SW480 (cell line): ENCODE measurements around the gene RIT1.
A peak's percentile ranks its signal among the peaks of the same experiment; 100 is the strongest.

Experiments
- DNase-seq: peaks from one replicate; pipeline ENCODE4 v3.0.0-alpha.2; 2016; ENCODE audit warnings: low spot score

The RIT1 gene, protein sequence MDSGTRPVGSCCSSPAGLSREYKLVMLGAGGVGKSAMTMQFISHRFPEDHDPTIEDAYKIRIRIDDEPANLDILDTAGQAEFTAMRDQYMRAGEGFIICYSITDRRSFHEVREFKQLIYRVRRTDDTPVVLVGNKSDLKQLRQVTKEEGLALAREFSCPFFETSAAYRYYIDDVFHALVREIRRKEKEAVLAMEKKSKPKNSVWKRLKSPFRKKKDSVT

DNA sequence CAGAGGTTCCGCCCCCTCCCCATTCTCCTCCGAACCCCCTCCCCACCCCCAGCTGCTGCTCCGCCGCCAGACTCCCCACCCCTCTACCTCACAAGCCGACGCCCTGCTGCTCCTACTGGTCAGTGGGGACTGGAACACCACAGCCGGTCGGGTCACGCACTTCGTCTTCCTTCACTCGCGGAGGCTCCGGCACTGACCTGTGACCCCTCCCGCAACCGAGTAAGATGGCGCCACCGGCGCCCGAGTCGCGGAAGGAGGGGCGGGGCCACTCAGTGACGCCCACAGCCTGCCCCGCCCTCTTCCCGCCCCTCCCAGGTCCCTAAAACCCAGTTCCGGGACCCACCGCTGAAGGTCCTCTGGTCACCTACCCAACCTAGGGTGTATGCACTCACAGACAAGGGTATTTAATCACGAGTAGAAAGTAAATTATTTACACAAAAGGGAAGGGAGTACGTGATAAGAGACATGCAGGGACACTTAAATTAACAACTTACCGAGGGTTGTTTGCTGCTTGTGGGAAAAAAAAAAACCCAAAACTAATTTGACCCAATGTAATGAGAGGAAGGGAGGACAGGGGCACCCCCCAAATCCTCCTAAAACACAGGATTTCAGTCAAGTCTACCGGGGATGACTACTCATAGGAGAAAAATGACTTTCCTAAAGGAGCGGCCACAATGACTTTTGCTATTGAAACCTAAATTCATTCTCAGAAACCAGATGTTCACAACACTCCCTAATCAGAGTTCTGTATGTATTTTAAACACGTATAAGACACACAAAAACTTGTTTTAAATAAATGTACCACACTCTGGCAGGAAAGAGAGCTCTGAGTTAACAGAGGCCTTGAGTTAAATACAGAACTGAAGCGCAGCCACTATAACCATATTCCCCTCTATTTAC lies at the start of gene RIT1:
TSS of gene RIT1 (minus strand) at position 194 of the 900 bp plus-strand sequence. CDS start 588 bp downstream, outside the sequence.
- DNase-seq = peak; percentile 78

DNA sequence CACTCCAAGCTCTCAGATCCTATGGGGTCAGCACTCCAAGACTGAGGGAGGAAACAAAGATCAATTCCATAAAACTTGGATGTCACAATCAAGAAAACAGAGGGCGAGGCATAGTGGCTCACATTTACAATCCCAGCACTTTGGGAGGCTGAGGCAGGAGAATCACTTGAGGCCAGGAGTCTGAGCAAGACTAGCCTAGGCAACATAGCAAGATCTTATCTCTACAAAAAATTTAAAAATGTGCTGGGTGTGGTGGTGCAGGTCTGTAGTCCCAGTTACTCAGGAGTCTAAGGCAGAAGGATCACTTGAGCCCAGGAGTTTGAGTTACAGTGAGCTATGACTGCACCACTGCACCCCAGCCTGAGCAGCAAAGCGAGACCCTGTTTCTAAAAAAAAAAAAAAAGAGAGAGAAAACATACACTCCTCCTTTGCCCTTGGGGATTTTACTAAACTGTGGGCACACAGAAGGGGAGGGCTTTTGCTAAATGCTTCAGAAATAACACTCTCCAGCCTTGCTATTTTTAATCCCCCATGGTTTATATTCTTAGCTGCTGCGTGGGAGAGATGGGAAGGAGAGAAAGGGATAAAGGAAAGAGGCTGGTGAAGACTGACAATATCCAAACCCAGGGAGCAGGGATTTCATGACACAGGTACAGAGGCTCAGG lies 49.1 kb upstream of the RIT1 start:
- no peak for DNase-seq

DNA sequence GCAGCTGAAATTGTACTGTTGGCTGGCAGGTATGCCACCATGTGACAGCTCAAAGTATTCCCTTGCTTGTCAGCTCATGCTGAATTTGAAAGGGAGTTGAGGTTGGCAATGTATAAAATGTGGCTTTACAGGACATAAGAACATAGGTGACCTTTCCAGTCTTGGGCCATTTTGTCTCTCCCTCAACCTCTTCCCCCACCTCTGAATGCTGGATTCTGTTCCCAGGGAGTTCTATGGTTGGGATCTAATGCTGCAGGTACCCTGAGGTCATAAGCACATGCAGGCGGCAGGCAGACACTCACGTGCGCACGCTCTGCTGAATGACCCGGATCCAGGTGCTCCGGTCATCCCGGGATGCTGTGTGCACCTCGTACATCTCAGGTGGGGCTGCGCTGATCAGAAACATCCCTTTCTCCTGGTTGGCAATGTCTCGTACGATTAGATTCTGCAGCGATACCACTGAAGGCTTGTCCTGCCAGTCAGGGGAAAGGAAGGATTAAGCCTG lies 46.3 kb upstream of the RIT1 start:
- no peak for DNase-seq

DNA sequence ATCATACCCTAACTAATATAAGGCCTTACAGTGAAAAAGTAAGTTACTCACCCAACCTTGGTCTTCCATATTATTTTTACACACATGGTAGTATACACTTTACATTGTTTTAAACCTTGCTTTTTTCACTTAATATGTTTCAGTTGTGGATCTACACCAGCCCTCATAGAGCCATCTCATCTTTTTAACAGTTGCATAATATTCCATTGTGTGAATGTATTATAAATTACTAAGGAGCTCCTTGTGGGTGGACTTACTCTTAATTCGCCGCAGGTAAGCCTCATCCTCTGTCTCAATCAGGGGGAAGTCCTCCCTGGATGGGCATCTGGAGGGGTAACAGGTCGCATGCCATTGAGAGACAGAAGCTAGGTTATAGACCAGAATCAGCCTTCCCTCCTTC lies 43.5 kb upstream of the RIT1 start:
- DNase-seq = no peak

DNA sequence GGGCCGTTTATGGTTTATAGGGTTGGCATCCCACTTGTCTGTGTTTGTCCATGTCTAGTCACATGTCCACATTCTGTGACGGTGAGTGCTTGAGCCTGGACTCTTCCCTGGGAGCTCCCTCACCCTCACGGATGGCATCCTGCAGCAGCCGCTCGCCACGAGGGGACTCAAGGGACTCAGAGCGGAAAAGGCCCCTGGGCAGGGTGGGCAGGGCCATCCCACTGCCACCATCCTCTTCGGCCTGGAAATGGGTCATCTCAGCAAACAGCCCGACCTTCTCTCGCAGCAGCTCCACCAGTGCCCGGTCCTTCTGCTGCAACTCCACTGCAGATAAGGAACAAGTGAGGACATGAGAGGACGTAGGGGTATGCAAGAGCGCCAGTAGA lies 41.3 kb upstream of the RIT1 start:
- DNase-seq = no peak

DNA sequence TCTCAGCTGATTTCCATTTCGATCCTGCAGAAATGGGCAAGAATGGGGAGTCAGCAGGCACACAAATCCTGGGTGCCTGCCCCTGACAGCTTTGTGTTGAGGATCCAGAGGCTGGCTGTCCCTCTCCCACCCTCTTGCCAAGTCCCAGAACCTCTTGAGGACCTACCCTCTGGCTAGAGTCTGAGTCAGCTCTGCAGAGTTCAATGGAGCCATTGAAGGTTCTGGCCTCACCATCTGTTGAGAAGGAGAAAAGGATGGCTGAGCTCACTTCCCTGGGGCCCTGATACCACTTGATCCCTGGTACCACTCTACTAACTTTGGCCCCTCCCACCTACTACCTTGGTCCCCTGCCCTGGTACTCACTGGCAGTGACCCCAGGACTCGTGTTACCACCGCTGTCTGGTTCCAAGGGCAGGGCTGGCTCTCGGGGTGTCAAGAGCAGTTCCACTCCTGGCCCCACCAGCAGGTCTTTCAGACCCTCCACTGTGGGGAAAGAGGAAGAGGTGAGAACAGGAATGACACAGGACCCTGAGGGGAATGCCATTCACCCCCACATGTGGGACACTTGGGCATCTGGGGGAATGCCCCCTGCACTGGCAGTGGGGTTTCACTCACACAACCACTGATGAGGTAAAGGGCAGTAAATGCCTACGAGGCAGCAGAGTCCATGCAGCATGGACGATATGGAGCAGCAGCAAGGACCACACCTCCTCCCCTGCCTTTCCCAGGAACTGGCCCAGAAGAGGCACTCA lies 40.8 kb upstream of the RIT1 start:
- no peak for DNase-seq

DNA sequence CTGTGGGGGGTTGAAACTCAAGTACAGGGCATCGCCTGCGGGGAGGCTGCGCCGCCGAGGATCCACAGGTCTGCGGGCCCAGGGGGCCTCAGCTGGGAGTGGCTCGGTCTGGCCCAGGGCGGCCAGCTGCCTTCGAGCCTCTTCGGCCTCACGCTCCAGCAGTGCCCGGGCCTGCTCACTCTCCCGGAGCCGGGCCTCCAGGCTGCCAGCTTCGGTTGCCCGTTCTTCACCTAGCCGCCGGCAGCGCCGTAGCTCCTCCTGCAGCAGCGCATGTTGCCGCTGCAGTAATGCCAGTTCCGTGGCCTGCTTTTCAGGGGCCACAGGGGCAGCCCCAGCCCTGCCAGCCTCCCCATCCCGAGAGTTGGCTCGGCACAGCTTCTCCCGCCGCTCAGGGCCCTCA lies 39.7 kb upstream of the RIT1 start:
- DNase-seq = no peak

DNA sequence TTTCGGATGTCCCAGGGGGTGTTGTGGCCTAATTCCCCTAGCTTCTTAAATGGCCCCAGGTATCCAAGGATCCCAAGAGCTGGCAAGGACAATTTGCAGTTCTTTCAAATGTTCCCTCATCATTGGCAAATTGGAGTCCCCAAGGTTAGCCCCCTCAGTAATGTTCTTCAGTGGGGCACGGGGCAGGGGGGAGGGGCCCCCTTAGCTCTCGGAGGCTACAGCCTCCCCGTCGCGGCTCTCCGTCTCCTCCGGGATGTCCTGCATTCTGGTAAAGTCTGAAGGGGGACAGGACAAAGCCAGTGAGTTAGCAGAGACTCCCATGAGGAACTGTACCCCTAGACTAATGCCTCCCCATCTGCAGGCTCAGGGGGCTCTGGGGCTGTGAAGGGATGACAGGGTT lies 36.6 kb upstream of the RIT1 start:
- no peak for DNase-seq

DNA sequence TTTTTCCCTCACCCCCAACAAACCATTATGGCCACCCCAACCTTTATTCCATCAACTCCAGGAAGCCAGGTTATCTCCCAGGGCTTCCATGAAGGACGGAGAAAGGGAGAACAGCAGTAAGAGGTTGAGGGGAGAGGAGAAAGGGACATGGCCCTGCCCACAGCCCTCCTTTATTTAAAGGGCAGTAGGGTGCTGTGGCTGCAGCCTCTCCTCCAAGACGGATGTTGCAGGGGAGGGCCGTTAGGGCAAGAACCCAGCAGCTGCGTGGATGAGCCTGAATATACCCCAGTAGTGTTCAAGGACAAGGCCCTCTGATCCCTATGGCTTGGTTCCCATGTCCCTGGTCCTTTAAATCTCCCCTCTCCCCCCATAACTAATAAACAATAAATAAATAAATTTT lies 36.1 kb upstream of the RIT1 start:
- no peak for DNase-seq

DNA sequence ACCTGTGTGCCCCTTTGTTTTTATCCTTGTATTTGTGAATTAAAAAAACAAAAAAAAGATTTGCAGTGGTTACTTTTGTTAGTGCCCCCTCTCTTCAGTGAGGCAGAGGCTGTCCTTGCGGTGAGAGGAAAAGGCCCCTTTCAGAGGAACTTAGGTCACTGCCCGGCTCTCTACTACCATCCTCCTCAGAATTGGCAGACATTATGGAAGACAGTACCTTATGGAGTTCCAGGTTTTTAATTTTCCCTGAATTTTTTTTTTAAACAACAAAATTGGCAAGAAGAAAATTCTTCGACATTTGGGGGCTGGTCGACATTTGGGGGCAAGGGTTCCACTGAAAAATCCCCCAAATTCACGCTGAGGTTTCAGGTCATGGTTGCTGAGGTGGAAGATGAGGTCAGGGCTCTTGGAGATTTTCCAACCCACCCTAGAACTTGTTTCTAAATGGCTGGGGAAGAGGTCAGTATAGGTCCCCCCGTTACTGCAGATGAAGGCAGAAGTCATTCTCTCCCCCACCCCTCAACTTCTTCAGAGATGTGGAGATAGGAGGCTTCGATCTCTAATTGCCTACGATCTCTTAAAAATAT lies 35.6 kb upstream of the RIT1 start:
- no peak for DNase-seq

DNA sequence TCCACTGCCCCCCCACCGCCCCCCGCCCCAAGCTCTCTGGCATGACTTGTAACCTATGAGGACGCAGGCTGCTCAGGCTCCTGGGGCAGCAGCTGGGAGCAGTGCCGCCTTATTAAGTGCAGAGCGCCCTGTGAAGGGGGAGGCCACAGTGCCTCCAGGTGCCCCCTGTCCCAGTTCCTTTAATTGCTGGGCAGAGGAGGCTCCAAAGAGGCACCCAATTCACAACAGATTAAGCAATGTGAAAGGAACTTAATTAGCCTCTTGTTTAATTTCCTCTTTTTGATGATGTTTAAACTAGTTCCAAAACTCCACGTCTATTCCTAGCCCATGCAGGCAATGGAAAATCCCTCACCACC lies 33.3 kb upstream of the RIT1 start:
- DNase-seq = no peak

DNA sequence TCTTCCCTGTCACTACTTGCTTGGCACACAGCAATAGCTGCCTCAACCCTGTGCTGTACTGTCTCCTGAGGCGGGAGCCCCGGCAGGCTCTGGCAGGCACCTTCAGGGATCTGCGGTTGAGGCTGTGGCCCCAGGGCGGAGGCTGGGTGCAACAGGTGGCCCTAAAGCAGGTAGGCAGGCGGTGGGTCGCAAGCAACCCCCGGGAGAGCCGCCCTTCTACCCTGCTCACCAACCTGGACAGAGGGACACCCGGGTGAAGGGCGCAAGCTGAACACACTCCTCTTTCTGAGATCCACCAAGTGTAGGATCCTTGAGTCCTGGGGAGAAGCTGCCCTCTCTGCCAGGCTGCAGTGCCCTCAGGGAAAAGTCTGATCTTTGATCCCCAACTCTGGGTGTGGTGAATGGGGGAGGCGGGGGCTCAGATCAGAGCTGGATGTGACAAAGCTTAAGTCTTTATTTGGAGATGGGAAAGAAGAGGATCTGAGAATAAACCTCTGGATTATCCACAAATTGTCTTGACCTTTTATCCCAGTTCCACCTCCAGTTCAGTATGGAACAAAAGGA lies 31.5 kb upstream of the RIT1 start:
- DNase-seq = peak; percentile 33

DNA sequence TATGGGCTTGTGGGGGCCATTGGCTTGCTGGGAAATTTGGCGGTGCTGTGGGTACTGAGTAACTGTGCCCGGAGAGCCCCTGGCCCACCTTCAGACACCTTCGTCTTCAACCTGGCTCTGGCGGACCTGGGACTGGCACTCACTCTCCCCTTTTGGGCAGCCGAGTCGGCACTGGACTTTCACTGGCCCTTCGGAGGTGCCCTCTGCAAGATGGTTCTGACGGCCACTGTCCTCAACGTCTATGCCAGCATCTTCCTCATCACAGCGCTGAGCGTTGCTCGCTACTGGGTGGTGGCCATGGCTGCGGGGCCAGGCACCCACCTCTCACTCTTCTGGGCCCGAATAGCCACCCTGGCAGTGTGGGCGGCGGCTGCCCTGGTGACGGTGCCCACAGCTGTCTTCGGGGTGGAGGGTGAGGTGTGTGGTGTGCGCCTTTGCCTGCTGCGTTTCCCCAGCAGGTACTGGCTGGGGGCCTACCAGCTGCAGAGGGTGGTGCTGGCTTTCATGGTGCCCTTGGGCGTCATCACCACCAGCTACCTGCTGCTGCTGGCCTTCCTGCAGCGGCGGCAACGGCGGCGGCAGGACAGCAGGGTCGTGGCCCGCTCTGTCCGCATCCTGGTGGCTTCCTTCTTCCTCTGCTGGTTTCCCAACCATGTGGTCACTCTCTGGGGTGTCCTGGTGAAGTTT lies 30.8 kb upstream of the RIT1 start:
- DNase-seq = peak; percentile 53

DNA sequence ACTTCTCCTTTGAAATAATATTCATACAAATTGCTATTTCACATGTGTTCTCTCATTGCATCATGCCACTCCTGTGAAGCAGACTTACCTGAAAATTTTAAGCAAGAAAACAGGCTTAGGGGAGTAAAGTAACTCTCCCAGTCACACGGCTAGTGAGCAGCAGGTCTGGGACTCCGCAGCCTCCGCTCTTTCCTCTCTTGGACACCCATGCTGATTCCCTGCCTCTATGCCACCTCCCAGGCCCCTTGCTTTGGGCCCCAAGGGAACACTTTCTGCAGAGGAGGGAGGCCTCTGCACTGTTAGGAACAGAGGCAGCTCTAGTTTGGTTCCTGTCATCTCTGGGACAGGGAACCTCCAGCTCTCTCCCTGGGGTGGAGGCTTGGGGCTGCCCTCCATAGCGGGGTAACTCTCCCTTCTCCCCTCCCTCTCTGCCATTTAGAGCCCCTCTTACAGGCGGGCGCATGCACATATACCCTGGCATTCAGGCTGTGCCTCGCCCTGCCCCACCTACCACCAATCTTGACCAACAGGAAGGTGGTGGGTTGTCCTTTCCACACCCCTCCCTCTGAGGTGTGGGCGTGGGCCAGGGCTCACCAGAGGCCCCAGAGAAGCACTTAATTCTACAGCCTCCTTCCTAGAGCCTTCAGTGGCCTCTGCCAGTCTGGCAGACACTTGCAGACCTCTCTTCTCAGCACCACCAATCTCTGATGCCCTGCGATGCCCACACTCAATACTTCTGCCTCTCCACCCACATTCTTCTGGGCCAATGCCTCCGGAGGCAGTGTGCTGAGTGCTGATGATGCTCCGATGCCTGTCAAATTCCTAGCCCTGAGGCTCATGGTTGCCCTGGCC lies 30.1 kb upstream of the RIT1 start, which contains the start of gene RXFP4:
TSS of gene RXFP4 (plus strand) at position 646 of the 852 bp plus-strand sequence. CDS start at position 718, 72 bp downstream.
- DNase-seq = peak; percentile 79

DNA sequence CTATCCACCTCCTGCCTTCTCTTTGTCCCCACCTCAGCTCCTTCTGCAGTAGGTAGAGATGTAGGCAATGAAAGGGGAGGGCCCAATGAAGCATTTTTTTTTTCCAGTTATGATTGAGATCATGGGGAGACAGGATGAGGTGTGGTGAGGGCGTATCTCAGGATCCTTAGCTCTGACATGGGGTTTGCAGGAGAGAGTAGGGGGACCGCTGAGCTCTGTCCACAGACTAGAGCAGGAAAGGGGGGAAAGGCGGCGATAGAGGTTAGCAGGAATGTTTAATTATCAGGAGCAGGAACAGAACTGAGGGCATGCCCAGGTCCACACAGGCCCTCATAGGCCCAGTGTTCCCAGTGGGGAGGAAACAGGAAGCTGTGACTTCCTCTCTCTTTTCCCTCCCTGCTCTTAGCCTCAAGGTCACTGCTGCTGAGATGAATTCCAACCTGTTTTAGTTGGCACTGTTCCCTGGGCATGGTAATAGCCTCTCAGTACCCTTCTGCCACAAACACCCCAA lies 29.4 kb upstream of the RIT1 start:
- peak; percentile 81 for DNase-seq

DNA sequence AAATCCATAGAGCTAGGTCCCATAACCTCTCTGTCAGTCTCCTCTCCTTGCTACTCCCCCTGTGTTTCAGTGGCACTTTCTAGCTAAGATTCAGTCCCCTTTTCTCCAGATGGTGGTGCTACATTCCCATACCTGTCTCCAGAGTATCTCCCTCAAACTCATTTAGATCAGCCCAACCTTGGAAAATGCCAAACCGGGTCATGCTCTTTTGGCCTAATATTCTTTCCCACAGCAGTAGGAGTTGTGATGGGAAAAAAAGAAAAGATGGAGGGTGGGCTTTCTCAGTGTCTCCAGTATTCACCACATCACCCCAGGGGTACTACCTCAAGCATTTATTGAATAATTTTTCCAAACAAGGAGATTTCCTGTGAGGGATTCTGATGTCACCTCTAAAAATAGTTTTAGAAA lies 27.1 kb upstream of the RIT1 start:
- DNase-seq = peak; percentile 82

DNA sequence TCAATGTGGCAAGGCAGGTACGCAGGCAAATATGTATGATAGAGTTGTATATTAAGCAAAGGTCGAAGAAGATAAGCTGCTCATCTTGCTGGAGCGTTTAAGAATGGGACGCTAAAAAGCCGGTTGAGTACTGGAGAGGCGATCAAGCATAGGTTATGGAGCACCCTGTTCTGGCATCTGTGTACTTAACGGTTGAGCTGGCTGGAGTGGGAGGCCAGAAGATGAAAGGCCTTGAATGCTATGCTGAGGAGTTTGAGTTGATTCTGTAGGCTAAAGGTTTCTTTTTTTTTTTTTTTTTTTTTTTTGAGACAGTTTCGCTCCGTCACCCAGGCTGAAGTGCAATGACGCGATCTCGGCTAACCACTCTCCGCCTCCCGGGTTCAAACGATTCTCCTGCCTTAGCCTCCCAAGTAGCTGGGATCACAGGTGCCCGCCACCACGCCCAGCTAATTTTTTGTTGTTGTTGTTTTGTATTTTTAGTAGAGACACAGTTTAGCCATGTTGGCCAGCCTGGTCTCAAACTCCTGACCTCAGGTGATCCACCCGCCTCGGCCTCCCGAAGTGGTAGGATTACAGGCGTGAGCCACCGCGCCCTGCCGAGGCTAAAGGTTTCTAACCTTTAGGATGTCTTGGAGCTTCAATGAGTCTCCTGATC lies 23.9 kb upstream of the RIT1 start:
- peak; percentile 62 for DNase-seq

DNA sequence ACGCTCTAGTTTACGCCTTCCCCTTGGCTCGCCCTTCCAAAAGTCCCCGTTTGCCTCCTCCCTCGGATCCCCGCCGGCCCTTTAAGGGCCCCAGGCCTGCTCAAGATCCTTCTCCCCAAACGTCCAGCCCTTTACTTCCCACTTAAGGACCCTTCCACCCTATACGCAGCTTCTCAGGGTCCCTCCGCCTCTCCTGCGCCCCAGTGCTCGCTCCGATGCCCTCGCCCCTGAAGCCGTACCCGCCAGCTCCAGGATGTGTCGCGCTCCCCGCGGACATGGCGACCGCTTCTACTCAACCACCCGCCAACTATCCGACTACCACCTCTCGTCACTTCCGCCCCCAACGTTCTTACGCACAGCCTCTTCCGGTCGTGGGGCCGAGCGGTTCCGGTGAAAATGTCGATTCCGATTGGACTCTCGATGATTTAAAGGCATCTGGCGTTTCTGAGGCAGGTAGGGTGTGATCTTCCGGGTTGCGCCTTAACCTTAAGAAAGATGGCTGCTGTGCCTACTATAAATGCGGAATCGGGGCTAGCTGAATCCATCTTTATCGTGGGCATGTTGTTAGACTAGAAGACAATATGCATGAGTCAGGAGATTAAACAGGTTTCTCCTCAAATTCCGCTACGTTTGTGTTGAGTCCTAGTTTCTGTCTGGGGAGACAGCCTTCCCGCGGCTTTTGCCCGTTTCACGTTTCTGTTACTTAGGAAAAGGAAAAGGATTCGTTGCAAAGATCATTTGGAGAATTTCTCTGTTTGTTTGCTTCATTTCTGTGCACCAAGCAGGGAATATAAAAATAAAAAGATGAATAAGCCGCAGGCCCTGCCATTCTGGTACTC lies 23.2 kb upstream of the RIT1 start, which contains the start of gene KHDC4:
TSS of gene KHDC4 (minus strand) at position 317 of the 839 bp plus-strand sequence. CDS start at position 277, 40 bp downstream.
- DNase-seq = peak; percentile 99
